Parathyroid adenoma (tissue), 2 donors: ENCODE data around the gene OSBPL2.

Source experiments
- H2AFZ ChIP-seq: fragments of 300-600 bp; sonication (generic); one replicate; pipeline ENCODE4 v1.7.0; 2017; ENCODE audit warnings: antibody characterized with exemption, mild to moderate bottlenecking
- H3K27ac ChIP-seq: fragments of 300-600 bp; sonication (generic); one replicate; pipeline ENCODE4 v1.7.0; 2017
- H3K27me3 ChIP-seq: fragments of 300-600 bp; sonication (generic); one replicate; pipeline ENCODE4 v1.7.0; 2017; ENCODE audit warnings: low read length; ENCODE audit not compliant: control insufficient read depth, insufficient read depth
- H3K36me3 ChIP-seq: fragments of 300-600 bp; sonication (generic); one replicate; pipeline ENCODE4 v1.7.0; 2017; ENCODE audit warnings: low read length; ENCODE audit not compliant: control insufficient read depth, insufficient read depth
- H3K4me1 ChIP-seq: fragments of 300-600 bp; sonication (generic); one replicate; pipeline ENCODE4 v1.7.0; 2017; ENCODE audit warnings: control low read depth
- H3K4me2 ChIP-seq: fragments of 300-600 bp; sonication (generic); one replicate; pipeline ENCODE4 v1.7.0; 2017; ENCODE audit warnings: low read length
- H3K4me3 ChIP-seq: fragments of 300-600 bp; sonication (generic); one replicate; pipeline ENCODE4 v1.7.0; 2017; ENCODE audit warnings: low read depth, low read length
- H3K79me2 ChIP-seq: fragments of 300-600 bp; sonication (generic); one replicate; pipeline ENCODE4 v1.7.0; 2017; ENCODE audit warnings: control low read depth
- H3K9ac ChIP-seq: fragments of 300-600 bp; sonication (generic); one replicate; pipeline ENCODE4 v1.7.0; 2017; ENCODE audit warnings: mild to moderate bottlenecking
- H3K9me3 ChIP-seq: fragments of 300-600 bp; sonication (generic); one replicate; pipeline ENCODE4 v1.7.0; 2017; ENCODE audit warnings: low read length; ENCODE audit not compliant: control insufficient read depth
- TF ChIP-seq, protein P1 (sequence below): fragments of 300-600 bp; sonication (generic); IDR thresholded peaks from one replicate; pipeline ENCODE4 v1.7.0; 2017; ENCODE audit warnings: antibody characterized with exemption, mild to moderate bottlenecking
- donor health status: primary hyperparathyroidism.

The OSBPL2 gene

DNA sequence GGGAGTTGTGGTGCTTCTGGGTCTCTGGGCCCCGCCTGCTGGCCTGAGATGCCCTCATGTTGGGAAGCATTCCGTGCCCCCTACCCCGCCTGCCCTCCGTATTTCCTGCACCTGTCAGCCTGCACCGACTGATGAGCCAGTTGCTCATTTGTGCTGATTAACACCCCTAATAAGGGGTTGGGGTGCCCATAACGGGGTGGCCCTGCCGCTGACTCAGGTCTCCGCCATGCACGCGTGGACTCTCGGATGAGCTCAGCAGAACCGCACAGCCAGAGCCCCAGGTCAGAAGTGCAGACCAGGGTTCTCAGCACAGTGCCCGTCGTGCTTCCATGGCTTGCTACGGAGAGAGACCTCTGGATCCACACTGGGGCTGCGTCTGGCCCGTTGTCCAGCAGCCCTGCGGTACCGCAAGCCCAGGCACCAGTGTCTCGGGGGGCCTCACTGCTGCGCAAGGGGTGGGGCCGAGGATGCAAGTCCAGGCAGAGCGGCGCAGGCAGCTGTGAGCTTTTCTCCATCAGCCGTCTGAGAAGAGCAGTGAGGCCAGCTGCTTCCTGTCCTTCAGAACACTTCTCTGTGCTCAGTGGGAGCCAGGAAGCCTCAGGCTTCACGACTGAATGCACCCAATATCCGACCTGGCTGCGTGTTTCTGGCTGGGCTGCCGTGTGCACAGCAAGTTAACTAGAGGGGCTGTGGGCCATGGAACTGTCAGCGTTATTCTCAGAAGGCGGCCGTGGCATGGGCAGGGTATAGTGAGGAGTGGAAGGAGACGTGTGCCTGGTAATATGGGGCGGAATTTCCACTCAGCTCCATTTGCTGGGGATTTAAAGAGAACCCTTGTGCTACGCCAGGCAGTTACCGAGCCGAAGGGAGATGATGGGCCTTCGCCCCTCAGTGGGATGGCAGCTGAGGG is 36.9 kb upstream of the OSBPL2 start:
- no peaks in the 10 kb centered on the region for H3K27me3 ChIP-seq
- H3K36me3 ChIP-seq, result no peaks in the 10 kb centered on the region
- no peaks in the 10 kb centered on the region for H3K79me2 ChIP-seq
- H3K4me3 ChIP-seq, result no peak overlapping the region
- no peaks in the 10 kb centered on the region for H3K4me1 ChIP-seq
- no peak overlapping the region for H3K4me2 ChIP-seq
- TF ChIP-seq, protein P1, sequence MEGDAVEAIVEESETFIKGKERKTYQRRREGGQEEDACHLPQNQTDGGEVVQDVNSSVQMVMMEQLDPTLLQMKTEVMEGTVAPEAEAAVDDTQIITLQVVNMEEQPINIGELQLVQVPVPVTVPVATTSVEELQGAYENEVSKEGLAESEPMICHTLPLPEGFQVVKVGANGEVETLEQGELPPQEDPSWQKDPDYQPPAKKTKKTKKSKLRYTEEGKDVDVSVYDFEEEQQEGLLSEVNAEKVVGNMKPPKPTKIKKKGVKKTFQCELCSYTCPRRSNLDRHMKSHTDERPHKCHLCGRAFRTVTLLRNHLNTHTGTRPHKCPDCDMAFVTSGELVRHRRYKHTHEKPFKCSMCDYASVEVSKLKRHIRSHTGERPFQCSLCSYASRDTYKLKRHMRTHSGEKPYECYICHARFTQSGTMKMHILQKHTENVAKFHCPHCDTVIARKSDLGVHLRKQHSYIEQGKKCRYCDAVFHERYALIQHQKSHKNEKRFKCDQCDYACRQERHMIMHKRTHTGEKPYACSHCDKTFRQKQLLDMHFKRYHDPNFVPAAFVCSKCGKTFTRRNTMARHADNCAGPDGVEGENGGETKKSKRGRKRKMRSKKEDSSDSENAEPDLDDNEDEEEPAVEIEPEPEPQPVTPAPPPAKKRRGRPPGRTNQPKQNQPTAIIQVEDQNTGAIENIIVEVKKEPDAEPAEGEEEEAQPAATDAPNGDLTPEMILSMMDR, result no peak
- no peak overlapping the region for H3K9ac ChIP-seq
- H3K27ac ChIP-seq, result no peak overlapping the region
- H2AFZ ChIP-seq, result no peak overlapping the region
- no peaks in the 10 kb centered on the region for H3K9me3 ChIP-seq

DNA sequence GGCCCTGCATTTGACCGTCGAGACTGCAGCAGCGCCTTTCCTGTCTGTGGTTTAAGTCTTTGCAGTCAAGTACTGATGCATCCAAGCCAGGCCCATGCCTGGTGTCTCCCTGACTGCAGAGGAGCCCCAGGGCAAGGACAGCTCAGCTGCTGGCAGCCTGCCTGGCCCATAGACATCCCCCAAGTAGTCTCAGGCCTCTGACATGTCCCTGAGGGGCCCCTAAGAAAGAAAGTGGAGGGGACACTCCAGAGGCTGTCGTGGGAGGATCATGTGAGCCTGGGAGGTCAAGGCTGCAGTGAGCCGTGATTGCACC is 36.3 kb upstream of the OSBPL2 start:
- no peaks in the 10 kb centered on the region for H3K4me1 ChIP-seq
- no peaks in the 10 kb centered on the region for H3K9me3 ChIP-seq
- H3K4me3 ChIP-seq, result no peak overlapping the region
- H3K79me2 ChIP-seq, result no peaks in the 10 kb centered on the region
- no peaks in the 10 kb centered on the region for H3K36me3 ChIP-seq
- TF ChIP-seq, protein P1, result no peak
- H2AFZ ChIP-seq, result no peak overlapping the region
- no peak overlapping the region for H3K27ac ChIP-seq
- H3K4me2 ChIP-seq, result no peak overlapping the region
- no peaks in the 10 kb centered on the region for H3K27me3 ChIP-seq
- H3K9ac ChIP-seq, result no peak overlapping the region

DNA sequence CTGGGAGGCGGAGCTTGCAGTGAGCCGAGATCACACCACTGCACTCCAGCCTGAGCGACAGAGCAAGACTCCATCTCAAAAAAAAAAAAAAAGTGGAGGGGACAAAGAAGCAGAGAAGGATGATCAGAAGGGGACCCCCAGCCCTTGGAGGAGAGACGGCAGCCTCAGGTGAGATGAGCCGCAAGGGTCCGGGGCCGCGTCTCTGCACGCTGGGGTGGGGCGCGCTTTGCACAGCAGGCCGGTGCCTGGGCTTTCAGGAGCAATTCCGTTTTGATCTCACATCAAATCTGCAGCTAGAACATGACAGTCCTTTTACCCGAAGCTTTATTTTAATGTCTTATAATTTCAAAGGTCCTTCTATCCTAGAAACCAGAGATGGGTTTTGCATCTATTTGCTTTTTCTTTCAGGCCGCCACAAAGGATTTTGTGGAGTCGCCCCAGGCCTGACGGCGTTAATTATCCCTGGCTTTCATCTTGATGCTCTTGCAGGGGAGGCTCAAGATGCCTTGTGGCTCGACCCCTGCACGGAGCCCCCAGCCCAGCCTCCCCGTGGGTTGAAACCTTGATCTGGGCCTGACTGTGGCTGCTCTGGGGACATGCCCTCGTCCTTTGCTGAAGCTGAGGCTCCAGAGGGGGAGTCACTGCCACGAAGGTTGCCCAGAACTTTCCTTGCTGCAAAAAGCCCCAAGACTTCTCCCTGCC is 35.5 kb upstream of the OSBPL2 start:
- Histone ChIP-seq H3K4me2 (no peak overlapping the region), H3K9ac (no peak overlapping the region), H3K9me3 (no peaks in the 10 kb centered on the region), H3K27ac (no peak overlapping the region), H3K4me3 (no peak overlapping the region), H3K36me3 (no peaks in the 10 kb centered on the region), H2AFZ (no peak overlapping the region), H3K79me2 (no peaks in the 10 kb centered on the region), H3K27me3 (no peaks in the 10 kb centered on the region), H3K4me1 (no peaks in the 10 kb centered on the region)
- TF ChIP-seq, protein P1, result no peak

DNA sequence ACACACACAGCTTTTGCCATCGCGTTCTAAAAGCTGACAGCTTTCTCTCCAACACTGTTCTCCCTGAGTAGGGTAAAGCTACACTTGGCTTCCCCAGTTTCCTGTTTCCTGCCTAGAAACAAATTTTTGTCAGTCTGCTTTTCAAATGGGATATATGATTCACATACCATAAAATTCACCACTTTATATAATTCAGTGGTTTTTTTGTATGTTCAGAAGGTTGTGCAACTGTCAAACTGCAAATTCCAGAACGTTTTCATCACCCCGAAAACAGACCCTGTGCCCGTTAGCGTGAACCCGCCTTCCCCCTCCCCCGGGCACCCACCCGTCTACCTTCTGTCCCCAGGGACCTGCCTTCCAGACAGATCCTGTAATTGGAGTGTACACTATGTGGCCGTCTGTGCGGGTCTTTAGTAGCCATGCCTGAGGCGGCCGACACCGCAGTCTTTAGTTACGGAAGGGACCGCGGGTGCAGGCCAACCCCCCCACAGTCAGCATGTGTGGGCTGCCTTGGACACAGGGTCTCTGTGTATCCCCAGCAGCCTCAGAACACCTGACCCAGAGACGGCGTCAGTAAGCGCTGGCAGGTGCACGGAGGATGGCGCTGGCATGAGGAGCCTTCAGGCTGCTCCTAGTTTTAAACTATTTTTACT is 34.8 kb upstream of the OSBPL2 start:
- Histone ChIP-seq H3K9me3 (no peaks in the 10 kb centered on the region), H3K4me3 (no peak overlapping the region), H3K9ac (no peak overlapping the region), H3K27me3 (no peaks in the 10 kb centered on the region), H3K27ac (no peak overlapping the region), H3K36me3 (no peaks in the 10 kb centered on the region), H2AFZ (no peak overlapping the region), H3K4me2 (no peak overlapping the region), H3K79me2 (no peaks in the 10 kb centered on the region), H3K4me1 (no peaks in the 10 kb centered on the region)
- TF ChIP-seq, protein P1, result no peak
